ENCODE measurements around the gene BRIP1.
"Not testable (repeated sequence)": the region's sequence is repeated elsewhere in the genome, so short reads cannot be mapped to it uniquely, and the experiment has no call there.

The BRIP1 gene

GRCh38 chr17:61862975-61863800, at the start of gene BRIP1:
Gene BRIP1 (minus strand): TSS chr17:61863528. CDS start chr17:61861539, 1,989 bp downstream.
- peak; percentile 90 for DNase-seq

- no peak for DNase-seq
Observed at GRCh38 chr17:61908292-61909037, 45.1 kb upstream of the BRIP1 start.

DNA sequence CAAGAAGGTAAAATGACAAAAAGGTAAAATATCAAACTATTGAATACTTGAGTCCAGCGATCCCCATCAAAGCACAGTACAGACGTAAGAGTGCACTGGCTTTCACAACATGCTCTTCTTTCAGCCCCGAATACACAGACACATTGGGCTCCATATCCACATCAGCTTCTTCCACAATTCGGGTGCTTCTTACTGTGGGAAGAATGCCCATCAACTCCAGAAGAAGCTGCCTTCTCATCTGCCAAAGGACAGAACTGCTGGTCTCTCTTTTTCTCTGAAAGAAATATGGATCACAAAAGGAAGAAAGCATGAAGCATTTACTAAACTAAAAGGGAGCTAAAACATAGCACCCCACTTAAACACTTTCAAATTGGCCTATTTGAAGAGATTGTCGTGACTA, 44.0 kb upstream of the BRIP1 start:
- DNase-seq: no peak

- DNase-seq: peak; percentile 71
Observed at GRCh38 chr17:61904094-61904710, 40.9 kb upstream of the BRIP1 start.

GRCh38 chr17:61903251-61903650, 39.9 kb upstream of the BRIP1 start:
- DNase-seq: no peak

GRCh38 chr17:61897548-61898180, 34.3 kb upstream of the BRIP1 start:
- no peak for DNase-seq

DNA sequence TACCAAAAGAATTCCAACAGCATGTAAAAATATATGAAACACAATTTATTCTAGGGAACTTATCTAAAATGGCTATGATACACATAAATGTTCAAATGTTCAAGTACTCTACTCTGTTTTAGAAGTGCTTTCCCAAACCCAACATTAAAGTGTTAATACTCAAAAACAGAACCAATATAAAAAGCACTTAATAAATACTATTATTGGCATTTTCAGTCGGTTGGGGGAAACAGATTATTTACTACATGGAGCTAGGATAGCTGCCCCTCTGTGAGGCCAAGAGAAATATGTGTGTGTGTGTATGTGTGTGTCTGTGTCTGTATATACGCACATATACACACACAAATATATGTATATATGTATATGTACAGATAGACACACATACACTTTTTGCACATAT, 32.1 kb upstream of the BRIP1 start:
- no peak for DNase-seq

- DNase-seq: not testable (repeated sequence)
Observed at GRCh38 chr17:61894310-61894709, 31.0 kb upstream of the BRIP1 start.

- DNase-seq: not testable (repeated sequence)
Observed at GRCh38 chr17:61887733-61888132, 24.4 kb upstream of the BRIP1 start.

DNA sequence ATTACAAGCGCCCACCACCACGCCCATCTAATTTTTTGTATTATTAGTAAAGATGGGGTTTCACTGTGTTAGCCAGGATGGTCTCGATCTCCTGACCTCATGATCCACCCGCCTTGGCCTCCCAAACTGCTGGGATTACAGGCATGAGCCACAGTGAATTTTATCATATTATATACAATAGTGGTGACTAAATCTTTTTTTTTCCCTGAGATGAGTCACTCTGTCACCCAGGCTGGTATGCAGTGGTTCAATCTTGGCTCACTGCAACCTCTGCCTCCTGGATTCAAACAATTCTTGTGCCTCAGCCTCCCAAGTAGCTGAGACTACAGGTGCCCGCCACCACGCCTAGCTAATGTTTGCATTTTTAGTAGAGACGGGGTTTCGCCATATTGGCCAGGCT, 22.5 kb upstream of the BRIP1 start:
- not testable (repeated sequence) for DNase-seq

DNA sequence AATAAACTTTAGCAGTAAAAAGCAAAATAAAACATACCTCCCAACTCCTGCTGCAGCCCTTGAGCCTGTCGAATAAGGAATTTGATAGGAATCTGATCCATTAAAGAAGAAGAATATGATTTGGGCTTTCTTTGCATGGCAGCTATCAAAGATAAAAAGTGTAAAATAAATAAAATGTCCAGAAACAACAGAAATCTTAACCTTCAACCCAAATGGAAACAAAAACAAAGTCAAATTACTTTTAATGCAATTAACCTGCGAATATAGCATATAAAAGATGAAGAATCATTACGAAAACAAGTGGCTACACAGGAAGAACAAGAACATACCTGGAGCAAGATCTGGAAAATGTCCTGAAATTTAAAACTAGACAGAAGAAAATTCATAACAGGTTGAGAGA, 21.5 kb upstream of the BRIP1 start:
- DNase-seq: no peak

DNA sequence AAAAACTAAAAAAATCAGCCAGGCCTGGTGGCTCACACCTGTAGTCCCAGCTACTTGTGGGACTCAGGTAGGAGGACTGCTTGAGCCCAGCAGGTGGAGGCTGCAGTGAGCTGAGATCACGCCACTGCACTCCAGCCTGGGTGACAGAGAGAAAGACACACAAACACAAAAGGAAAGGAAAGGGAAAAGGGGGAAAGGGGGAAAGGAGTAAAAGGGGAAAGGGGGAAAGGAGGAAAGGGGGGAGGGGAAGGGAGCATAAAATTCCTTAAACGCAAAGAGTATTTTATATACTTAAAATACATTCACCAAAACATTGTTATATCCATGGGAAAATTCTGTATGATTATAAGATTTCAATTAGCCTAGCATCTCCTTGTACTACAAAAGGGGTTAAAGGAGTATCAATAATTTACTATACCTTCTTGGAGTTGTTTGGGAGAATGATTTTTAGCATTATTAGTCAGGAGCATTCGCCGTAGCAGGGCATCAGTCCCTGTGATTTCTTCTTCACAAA, 17.3 kb upstream of the BRIP1 start:
- no peak for DNase-seq

- DNase-seq: no peak
Observed at GRCh38 chr17:61878984-61879612, 15.8 kb upstream of the BRIP1 start.

DNA sequence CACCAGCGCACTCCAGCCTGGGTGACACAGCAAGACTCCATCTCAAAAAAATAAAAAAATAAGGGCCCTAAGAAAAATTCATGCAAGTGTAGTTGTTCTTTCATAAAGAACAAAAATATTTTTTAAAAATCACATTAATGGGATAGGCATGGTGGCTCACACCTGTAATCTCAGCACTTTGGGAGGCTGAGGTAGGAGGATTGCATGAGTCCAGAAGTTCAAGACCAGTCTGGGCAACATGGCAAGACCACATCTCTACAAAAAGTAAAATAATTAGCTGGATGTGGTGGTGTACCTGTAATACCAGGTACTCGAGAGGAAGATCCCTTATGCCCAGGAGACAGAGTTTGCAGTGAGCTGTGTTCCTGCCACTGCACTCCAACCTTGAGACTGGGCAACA, 15.2 kb upstream of the BRIP1 start:
- no peak for DNase-seq

DNA sequence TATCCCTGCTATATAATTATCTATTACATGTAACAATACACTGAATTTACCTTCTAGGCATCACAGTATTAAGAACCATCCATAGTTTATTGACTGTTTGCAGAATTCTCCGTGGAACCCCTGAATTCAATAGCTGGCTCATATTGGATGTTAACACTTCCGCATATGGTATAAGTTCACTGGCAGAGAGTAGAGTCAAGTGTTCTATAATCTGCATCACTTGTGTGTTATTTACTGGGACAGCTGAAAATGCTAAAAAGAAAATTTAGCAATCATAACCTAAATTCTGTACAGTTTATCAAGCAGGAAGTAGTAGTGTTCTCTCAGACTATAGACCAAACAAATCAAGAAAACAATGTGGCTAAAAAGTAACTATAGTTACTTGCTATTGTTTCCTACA, 14.5 kb upstream of the BRIP1 start:
- DNase-seq: no peak

- no peak for DNase-seq
Observed at GRCh38 chr17:61875804-61876203, 12.5 kb upstream of the BRIP1 start.

DNA sequence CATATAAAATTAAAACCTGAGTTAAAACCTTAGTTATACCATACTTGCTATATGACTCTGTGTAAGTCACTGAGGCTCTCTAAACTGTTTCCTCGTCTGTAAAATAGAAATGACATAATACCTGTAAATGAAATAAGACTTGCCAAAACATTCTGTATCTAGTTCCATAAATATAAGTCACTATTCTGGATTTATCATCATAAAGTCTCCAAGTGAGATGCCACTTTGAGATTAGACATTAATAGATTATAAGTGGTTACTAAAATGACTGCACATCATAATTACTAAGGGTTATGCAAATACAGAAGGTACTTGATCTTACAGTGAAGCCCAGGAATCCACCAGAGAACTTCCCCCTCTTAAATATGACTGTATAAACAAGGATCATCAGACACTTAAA, 12.0 kb upstream of the BRIP1 start:
- DNase-seq: no peak

GRCh38 chr17:61874075-61874474, 10.7 kb upstream of the BRIP1 start:
- no peak for DNase-seq

DNA sequence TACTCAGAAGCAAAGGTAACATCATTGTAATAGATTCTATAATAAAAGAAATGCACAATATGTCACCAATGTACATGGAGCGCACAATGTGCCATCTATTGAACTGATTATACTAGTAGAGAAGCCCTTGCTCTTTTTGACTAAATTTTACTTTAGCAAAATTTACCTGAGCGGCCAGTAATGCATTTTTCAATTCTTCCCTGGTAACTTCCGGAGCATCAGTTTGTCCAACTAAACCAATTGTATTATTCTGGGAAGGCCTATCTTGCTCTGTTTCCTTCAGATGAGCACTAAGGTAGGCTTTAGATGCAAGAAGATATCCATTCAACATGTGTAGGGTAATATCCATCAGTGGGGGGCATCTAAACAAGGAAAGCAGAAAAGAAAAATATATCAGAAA, 8.8 kb upstream of the BRIP1 start:
- DNase-seq: no peak

DNA sequence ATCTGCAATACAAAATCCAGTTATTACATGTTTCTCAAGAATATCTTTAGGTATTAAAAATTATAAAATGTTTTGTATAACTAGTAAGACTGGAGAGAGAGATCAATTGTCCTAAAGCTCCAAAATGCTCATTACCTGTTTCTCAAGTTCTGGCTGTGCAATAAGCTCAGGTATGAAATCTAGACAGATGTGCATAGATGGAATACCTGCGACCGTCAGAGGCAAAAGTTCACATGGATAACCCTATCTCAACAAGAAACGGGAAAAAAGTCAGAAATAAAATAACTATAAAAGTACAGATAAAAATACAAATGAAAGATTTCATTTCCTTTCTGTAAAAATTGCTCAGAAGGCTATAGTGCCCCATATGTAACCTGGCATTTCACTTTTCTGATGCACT, 5.8 kb upstream of the BRIP1 start:
- no peak for DNase-seq

DNA sequence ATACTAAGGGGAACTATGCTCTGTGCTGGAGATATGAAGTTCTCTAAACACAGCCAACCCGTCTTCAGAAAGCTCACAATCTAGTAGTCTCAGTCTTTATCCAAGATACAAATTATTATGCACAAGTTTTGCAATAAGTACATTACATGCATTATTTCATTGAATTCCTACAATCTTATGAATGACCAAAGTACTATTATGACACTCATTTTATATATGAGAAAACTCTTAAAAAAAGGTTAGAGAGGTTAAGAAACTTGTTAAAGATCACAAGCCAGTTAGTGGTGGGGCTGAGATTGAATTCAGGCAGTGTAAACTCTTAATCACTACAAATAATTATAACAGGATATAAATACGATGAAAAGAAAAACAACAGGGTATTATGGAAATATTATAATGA, 4.7 kb upstream of the BRIP1 start:
- no peak for DNase-seq

- no peak for DNase-seq
Observed at GRCh38 chr17:61867033-61867432, 3.7 kb upstream of the BRIP1 start.

GRCh38 chr17:61863801-61864126, 436 bp upstream of the BRIP1 start:
- DNase-seq: no peak

All from CD4-positive, alpha-beta T cell treated with Interleukin-17A for 1 hour (primary cell).